Colon (tissue), 2 donors: ENCODE data around the gene HEXA.

Experiments
- FAIRE-seq: peaks from 2 replicates; lab custom pipeline; 2012; peaks lifted over from hg19 to GRCh38; lab: Jason Lieb, UNC
- donor health status: control.
- donor health status: control.

Gene HEXA

DNA sequence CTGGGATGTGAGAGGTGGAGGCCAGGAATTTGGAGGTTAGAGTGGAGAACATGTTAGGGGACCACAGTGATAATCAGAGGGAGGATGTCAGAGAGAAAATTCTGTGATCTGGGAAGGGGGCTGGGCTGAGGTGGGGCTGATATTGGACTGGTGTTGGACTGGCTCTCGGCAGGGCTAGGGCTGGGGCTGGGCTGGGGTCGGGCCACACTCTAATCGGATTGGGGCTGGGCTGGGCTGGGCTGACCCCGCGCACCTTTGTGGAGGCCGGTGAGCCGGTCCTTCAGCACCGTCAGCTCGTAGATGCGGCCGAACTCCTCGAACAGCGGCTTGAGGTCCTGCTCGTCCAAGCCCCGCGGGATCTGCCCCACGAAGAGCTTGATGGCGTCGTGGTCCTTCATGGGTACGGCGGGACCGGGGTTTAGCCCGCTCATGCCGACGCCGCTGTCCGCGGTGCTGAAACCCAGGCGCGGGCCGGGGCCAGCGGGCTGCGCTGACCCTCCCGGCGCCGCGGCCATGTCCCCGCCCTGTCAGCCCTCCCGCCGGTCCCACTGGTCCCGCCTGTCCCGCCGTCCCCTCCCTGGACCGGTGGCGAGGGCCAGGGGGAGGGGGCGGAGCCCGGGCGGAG lies 56.3 kb downstream of the HEXA start:
- FAIRE-seq, result no peak

- no peak for FAIRE-seq
Observed at GRCh38 chr15:72318408-72318942, 57.3 kb downstream of the HEXA start.

DNA sequence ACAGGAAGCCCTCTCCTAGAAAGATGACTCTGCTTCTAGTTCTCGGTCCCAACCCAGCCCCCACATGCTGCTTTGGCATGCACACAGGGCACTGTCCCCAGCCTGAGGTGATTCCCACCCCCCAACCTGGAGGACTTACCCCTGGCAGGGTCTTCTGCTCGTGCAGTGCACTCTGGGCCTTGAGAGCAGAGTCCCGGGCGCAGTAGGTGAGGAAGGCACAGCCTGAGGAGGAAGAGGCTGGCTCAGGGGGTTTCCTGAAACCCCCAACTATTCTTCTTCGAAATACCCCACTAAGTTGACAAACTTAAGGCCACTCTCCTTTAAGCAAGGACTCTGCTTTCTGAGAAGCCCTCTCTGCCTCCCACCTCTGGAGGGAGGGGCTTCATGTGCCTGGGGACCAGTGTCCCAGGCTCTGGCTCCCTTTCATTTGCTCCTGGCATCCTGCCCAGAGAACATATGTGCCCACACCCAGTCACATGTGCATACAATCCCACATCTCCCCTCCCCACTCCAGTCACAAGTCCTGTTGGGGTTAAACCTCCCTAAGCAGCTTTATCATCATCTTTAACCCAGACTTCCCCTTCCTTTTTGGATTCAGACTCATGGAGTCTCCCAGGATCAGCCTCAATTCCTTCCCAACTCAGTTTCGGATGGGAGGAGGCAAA lies 60.0 kb downstream of the HEXA start:
- FAIRE-seq, result no peak

DNA sequence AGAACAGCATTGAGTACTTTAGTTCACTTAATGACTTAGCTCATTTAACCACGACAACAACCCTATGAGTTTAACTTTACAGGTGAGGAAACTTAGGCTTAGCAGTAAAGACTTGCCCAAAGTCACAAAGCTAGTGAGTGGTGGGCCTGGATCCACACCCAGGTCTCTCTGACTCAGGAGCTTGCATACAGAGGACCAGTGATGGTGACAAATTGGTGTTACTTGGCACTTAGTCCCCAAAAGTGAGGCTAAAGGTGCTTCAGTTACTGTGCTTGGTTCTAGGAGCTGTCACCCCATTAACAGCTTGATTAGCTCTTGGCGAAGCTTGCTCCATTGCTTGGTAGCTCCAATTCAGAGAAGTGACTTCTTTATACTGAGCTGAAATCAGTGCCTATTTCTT lies 61.9 kb downstream of the HEXA start:
- FAIRE-seq, result no peak

DNA sequence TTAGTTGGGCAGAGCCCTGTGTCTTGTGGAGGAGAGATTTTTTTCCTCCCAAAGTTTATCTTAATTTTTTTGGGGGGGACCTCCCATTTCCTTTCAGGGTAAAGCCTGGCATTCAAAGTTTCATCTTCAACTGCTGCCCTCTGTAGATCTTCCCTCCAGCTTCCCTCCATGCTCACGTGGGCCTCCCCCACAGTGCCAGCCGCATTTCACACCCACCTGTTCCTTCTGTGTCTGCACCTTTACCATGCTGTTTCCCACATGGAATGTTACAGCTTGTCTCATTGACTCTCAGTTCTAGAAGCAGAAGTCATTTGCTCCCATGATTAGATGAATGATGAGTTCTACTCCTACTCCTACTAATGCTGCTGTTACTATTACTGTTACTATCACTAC lies 62.4 kb downstream of the HEXA start:
- FAIRE-seq, result no peak

DNA sequence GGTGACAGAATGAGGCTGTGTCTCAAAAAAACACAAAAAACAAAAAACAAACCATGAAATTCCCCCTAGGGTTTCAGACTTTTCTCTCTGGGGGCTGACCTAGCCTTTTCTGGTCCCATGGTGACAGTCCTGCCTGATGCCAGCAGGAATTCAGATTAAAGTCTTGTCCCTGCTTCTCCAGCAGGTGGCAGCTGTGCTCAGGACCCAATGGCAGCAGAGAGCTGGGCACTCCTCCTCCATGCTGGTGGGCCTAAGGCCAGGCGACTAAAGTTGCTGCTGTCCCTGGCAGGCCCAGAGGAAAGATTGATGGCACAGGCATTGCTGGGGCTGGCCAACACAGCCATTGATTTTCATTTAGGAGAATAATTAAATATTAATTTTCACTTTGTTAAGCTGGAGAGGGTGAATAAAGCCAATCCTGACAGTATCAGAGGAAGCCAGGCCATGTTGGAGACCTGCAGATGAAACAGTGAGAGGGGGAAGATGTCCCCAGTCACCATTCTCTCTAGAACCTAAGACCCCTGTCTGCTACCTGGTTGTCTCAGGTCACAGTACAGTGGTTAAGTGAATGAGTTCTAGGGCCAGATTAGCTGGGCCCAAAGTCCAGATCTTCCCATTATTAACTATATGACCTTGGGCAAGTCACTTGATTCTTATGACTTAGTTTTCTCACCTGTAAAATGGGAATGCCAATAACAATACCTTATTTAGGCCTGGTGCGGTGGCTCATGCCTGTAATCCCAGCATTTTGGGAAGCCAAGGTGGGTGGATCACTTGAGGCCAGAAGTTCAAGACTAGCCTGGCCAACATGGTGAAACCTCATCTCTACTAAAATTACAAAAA lies 63.0 kb downstream of the HEXA start:
- FAIRE-seq, result no peak

- no peak for FAIRE-seq
Observed at GRCh38 chr15:72307026-72307425, 68.8 kb downstream of the HEXA start.

DNA sequence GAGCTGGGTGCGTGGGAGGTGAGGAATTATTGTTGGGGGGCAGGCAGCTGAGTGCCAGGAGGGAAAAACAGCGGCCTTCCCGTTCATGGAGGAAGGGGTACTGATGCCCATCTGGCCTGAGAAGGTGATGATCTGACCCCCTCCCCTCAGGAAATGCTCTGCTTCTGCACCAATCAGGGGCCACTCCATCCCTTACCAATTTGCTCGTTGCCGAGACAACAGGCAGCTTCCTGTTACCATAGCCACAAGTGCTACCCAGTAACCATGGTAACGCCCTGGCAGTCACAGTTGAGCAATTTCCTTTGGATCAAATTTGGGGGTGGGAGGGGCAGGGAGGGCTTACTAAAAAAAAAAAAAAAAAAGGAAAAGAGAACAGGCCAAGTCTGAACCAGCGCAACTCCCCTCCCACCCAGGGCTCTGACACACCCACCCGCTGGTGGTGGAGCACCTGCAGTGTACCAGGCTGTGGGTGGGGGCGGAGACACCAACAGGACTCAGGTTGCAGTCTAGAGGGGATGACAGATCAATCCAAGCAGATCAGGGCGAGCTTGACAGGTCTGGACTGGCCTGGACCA lies 69.5 kb downstream of the HEXA start:
- FAIRE-seq, result no peak

- FAIRE-seq, result no peak
Observed at GRCh38 chr15:72304596-72304995, 71.2 kb downstream of the HEXA start.

GRCh38 chr15:72302955-72303354 lies 72.9 kb downstream of the HEXA start:
- no peak for FAIRE-seq
